HG02981 (cell line): ENCODE results near the gene OR2H1.
"Not testable (repeated sequence)": the region's sequence is repeated elsewhere in the genome, so short reads cannot be mapped to it uniquely, and the experiment has no call there.

Experiments
- ATAC-seq: cut with Tn5 transposase; IDR thresholded peaks from one replicate; pipeline ENCODE4 v1.9.1; 2021; ENCODE audit warnings: mild to moderate bottlenecking, moderate library complexity; ENCODE audit not compliant: unreplicated experiment

Gene OR2H1

GRCh38 chr6:29456971-29457370 lies at the start of gene OR2H1, which contains the start of gene OR11A1:
TSS of gene OR2H1 (plus strand) at chr6:29457155. CDS start at chr6:29461770, 4,615 bp downstream.
TSS of gene OR11A1 (minus strand) at chr6:29457071. CDS start at chr6:29427641, 29,430 bp downstream.
- ATAC-seq = no peak

DNA sequence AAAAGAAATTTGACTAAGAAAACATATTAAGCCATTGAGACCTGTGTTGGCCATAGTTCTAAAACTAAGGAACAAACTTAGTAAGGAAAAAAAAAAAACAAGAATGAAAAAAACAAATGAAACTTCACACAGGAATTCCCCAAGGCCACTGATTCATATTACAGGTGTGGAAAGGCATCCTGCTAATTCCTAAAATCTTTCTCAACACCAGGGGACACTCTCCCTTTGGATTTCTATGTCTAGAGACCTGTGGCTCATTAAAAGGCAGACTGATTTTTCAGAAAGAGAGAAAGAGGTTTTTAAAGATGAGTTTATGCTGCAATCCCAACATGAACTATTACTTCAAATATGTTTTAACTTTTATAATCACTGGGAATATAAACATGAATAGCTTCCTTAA lies 42.4 kb upstream of the OR2H1 start, which contains the start of gene OR12D1:
Gene OR12D1, plus strand, starts transcription at position 341 of the 400 bp plus-strand sequence.
- no peak for ATAC-seq

DNA sequence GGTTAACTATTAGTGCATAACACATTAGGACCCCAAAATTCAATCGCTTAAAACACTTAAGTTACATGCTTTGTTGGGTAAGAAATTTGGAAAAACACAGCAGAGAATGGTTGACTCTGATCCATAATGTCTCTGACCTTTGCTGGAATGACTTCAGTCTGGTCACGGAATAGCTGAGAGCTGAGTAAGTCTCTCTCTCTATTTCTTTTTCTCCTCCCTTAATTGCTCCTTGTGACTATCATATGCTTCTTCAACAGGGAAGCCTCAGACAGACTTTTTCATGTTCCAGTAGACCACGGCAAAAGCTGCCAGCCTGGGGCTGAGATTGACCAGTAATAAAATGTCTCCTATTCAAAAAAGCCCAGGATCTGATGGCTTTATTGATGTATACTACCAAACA lies 37.4 kb upstream of the OR2H1 start:
- ATAC-seq = no peak

DNA sequence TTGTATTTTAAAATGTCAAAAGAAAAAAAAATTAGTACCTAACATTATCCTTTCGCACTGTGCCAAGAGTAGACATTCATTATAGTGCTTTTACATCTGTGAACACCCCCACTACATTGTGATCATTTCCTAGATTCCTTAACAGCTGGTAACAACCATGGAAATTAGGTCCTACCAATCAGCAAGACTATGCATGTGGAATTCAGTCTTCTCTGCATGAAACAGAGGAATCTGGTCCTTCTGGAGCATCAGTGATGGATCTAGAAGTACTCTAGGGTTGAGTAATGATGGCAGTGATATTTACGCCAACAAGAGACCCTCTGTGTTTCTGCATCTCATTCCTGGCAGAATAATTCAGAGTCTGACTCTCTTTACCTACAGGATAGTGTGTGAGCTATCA lies 32.8 kb upstream of the OR2H1 start:
- ATAC-seq = no peak

GRCh38 chr6:29424575-29424974 lies 32.4 kb upstream of the OR2H1 start:
- ATAC-seq = no peak

GRCh38 chr6:29425075-29425474 lies 31.9 kb upstream of the OR2H1 start:
- ATAC-seq = no peak

DNA sequence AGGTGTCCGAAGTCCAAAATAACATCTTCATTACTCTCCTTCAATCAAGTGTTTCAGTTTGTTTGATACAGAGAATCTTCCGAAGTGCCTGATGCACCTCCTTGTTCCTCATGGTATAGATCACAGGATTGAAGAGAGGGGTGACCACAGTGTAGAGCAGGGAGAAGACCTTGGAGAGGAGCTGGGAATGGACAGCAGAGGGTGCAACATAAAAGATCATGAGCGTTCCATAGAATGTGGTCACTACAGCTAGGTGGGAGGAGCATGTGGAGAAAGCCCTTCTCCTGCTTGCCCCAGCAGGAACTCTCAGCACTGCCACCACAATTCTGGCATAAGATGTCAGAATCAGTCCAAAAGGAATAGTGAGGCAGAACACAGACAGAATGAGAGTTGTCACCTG lies 30.3 kb upstream of the OR2H1 start:
- ATAC-seq = no peak

- not testable (repeated sequence) for ATAC-seq
Observed at GRCh38 chr6:29436730-29437129, 20.2 kb upstream of the OR2H1 start.

DNA sequence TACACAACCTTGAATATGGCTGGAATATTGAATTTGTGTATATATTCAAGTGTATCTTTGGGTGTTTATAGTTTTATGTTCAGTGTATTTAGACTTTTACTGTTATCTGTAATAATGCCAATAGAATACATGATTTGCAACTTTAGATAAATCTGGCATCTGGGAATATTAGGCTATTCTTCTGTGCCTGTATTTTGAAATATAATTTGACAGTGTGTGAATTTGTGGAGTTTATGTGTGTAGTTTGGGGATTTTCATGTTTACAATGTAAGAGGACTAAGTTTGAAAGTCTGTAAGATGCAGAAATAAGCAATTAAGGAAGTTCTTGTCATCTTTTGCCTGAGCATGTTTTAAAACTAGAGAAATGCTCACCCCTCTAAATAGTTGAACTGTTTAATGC lies 17.9 kb upstream of the OR2H1 start, which contains the start of gene OR10C1:
Gene OR10C1, plus strand, starts transcription at position 301 of the 400 bp plus-strand sequence. CDS start 710 bp downstream, outside the sequence.
- ATAC-seq = no peak

- no peak for ATAC-seq
Observed at GRCh38 chr6:29442719-29443118, 14.2 kb upstream of the OR2H1 start.

DNA sequence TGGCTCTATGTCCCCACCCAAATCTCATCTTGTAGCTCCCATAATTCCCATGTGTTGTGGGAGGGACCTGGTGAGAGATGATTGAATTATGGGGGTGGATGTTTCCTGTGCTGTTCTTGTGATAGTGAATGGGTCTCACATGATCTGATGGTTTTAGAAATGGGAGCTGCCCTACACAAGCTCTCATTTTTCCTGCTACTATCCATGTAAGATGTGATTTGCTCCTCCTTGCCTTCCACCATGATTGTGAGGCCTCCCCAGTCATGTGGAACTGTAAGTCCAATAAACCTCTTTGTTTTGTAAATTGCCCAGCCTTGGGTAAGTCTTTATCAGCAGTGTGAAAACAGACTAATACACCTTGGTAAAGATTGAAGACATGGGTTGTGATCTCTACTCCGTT lies 12.9 kb upstream of the OR2H1 start:
- ATAC-seq = not testable (repeated sequence)

- ATAC-seq = no peak
Observed at GRCh38 chr6:29447670-29448069, 9.3 kb upstream of the OR2H1 start.

- ATAC-seq = no peak
Observed at GRCh38 chr6:29451471-29452193, 5.3 kb upstream of the OR2H1 start.

DNA sequence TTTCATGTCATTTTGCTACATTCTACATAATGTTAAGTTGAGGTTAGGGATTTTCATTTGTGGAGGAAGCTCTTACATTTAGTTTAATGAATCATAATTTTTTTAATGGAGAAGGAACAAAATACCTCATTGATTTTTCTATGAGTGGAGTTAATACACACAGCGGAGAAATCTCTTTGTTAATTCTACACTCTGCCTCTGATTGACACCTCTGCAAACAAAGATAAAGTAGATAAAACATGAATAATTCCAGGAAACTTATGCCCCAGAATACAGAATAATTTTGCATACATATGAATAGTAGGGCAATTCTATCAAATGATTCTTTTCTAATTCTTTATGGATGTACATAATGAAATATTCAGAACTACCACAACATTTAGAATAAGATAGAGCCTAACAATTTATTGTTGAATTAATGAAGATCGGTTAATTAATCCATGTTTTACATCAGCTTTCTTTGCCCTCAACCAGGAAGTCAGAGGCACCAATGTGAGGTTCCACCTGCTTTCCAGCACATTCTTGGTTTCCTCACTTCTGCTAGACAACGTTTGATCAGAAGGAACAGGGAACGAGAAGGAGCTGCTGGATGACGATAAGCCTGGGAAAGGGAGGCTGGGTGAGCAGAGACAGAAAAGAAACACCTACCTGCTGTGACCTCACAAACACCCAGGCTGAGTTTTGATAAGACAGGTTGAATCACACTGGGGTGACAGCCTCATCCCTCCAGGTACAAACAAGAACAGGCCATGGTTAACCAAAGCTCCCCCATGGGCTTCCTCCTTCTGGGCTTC lies 4.3 kb downstream of the OR2H1 start:
- ATAC-seq = no peak

DNA sequence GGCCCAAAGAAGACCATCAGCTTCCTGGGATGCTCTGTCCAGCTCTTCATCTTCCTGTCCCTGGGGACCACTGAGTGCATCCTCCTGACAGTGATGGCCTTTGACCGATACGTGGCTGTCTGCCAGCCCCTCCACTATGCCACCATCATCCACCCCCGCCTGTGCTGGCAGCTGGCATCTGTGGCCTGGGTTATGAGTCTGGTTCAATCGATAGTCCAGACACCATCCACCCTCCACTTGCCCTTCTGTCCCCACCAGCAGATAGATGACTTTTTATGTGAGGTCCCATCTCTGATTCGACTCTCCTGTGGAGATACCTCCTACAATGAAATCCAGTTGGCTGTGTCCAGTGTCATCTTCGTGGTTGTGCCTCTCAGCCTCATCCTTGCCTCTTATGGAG lies 5.1 kb downstream of the OR2H1 start:
- ATAC-seq = no peak

- no peak for ATAC-seq
Observed at GRCh38 chr6:29465279-29465678, 8.3 kb downstream of the OR2H1 start.

- ATAC-seq = no peak
Observed at GRCh38 chr6:29465801-29466200, 8.8 kb downstream of the OR2H1 start.

- no peak for ATAC-seq
Observed at GRCh38 chr6:29466241-29466640, 9.3 kb downstream of the OR2H1 start.

DNA sequence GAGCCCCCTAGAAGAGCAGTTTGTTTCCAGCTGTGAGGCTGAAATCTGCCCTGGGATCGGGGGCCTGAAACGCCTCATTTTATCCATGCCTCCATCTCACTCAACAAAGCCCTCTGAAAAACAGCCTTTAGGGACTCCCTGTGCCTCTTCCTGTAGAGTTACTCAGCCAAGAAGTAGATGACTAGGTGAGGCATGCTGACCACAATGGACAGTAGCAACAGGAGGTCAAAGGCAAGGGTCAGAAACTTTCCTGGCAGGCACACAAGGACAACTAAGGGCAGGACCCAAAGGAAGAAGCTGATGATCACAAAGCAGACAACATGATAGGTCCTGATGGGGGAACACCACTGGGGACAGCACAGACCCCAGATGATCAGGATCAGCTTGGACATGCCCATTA lies 18.0 kb downstream of the OR2H1 start:
- ATAC-seq = no peak

GRCh38 chr6:29477923-29478450 lies 21.0 kb downstream of the OR2H1 start:
- no peak for ATAC-seq

DNA sequence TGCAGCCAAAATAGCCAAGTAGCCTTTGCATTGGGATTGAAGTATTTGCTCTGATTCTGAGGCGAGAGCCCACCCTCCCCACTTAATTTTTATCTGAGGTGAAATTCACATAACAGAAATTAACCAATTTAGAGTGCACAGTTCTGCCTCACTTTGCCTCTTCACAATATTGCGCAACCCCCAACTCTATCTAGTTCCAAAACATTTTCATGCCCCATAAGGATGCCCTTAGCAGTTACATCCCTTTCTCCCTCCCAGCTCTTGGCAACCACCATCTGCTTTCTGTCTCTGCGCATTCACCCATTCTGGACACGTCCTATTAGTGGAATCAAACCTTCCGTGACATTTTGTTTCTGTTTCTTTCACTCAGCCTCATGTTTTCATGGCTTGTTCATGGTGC lies 21.8 kb downstream of the OR2H1 start:
- no peak for ATAC-seq

GRCh38 chr6:29479560-29479959 lies 22.6 kb downstream of the OR2H1 start:
- ATAC-seq = no peak
